ENCODE results near the gene MICAL2. TPM values are rescaled to one million over a fixed set of nuclear protein-coding genes. Genes with fewer than 3 reads are reported as not detected.

Gene MICAL2
- total and polyA plus RNA-seq, 10 of the 15 experiments (the other 5 are each of a cell fraction or from before 2014, with no cell fraction given) = 0.90 to 5.6 (median 2.4) TPM

DNA sequence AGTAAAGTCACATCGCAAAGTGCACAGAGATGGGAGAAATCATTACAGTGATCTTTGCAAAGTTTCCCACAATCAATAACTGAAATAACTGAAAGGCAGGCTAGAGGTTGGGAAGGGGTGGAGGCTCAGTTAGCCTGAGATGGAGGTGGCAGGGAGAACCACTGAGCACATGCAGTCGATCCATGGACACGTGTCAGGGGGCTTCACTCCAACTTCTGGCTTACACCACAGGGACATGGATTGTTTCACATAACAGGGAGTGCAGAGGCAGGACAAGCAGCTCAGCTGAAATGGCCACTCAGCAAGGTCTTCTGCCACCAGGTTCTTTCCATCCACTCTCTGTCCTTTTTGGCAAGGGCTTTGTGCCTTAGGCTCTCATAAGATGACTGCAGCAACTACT is 35.1 kb upstream of the MICAL2 start:
- ChIA-PET RAD21 (ENCODE audit: unreplicated experiment) (no interaction called here), CTCF (no interaction called here), POLR2A (no interaction called here), SMC1A (ENCODE audit: uncharacterized antibody, unreplicated experiment) (interaction anchor here (0.6 kb wide), 1 partner anchor 366 kb away, joined by 3 read pairs; no protein-coding TSS in a partner anchor)
- Histone ChIP-seq H3K9me3 (replicated peaks; ENCODE audit: control insufficient read depth, insufficient read depth, low read length) (no peaks in the 10 kb centered on the region), H3K27me3 (replicated peaks in 1 of 2; ENCODE audit: control insufficient read depth in 2 of 2, insufficient read depth in 2 of 2, low read length in 1 of 2) (no peaks in the 10 kb centered on the region; a peak in 2 of 4 replicates), H3K79me2 (ENCODE audit: control insufficient read depth, insufficient read depth, low read length) (no peaks in the 10 kb centered on the region), H2AFZ (ENCODE audit: control insufficient read depth, low read depth, low read length) (no peak overlapping the region), H3K9ac (ENCODE audit: control insufficient read depth, insufficient read depth, low read length) (no peak overlapping the region), H3K4me1 (ENCODE audit: control insufficient read depth, insufficient read depth, low read length) (no peaks in the 10 kb centered on the region), H3K4me2 (ENCODE audit: control insufficient read depth, insufficient read depth) (no peak overlapping the region), H3K36me3 (ENCODE audit: control insufficient read depth in 2 of 2, insufficient read depth in 2 of 2, low read length in 1 of 2) (no peaks in the 10 kb centered on the region), H3K4me3 (no peak overlapping the region), H4K20me1 (ENCODE audit: control insufficient read depth, insufficient read depth) (no peaks in the 10 kb centered on the region), H3K27ac (ENCODE audit: control insufficient read depth, insufficient read depth) (no peak overlapping the region)
- no peak for FAIRE-seq
- TF ChIP-seq MYC (IDR thresholded peaks at IDR 0.05; ENCODE audit: insufficient read depth, insufficient read length, insufficient replicate concordance, low read length, severe bottlenecking) = no peak
- no peak for TF ChIP-seq BHLHE40 (IDR thresholded peaks at IDR 0.05; ENCODE audit: borderline replicate concordance in 1 of 2, low read depth in 2 of 2, low read length in 1 of 2)
- no peak for TF ChIP-seq SPI1 (IDR thresholded peaks at IDR 0.05; ENCODE audit: borderline replicate concordance, insufficient read depth, low read depth, low read length)
- no peak for ATAC-seq
- WGBS (ENCODE audit: insufficient coverage, insufficient replicate concordance, low lambda C conversion rate, missing lambda C conversion rate) = 29% methylated on average over 3 of the region's 3 CpGs
- no TSS peak for BruUV-seq (replicated peaks)
- intact Hi-C loops (cut with micrococcal nuclease; ENCODE audit: unreplicated experiment) (no loop called here), in situ Hi-C loops (cut with MboI) (no loop called here)
- DNase-seq (ENCODE audit: low read depth, low spot score) = no peak

DNA sequence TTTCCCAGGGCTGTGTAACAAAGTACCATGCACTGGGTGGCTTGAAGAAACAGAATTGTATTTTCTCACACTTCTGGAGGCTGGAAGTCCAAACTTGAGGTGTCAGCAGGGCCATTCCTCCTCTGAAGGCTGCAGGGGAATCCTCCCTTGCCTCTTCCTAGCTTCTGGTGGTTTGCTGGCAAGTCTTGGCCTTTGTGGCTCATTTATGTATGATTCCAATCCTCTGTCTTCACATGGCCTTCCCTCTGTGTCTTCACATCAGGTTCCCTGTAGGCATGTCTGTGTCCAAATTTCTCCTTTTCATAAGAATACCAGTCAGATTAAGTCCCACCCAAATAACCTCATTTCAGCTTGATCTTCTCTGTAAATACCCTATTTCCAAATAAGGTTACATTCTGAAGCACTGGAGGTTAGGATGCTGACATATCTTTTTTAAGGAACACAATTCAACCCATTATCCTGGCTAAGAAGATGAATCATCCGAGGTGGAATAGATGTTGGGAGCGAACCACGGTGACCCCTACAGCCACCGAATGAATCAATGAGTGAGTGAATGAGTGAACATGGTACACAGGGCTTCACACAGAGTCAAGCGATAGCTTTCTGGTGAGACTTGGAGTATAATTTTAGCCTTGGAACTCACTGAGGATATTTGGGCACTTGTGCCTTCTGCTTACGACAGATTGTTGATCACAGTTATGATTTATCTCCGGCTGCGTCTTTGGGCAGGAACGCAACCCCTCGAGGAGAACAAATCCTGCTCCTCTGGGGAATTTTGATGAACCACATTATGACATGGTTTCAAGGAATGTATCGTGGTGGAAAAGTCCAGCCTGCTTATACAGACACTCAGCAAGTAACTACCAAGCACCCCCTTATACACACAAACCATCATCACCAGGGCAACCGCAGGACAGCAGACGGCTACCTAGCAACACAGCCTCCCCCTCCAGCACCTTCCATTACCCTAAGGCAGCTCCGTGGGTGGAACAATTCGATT is 34.3 kb upstream of the MICAL2 start:
- POLR2A ChIA-PET = no interaction called here
- Histone ChIP-seq H3K27me3 (replicated peaks in 1 of 2; ENCODE audit: control insufficient read depth in 2 of 2, insufficient read depth in 2 of 2, low read length in 1 of 2) (no peaks in the 10 kb centered on the region; a peak in 1 of 4 replicates), H3K4me3 (no peak overlapping the region), H2AFZ (ENCODE audit: control insufficient read depth, low read depth, low read length) (no peak overlapping the region), H3K4me2 (ENCODE audit: control insufficient read depth, insufficient read depth) (no peak overlapping the region), H3K4me1 (ENCODE audit: control insufficient read depth, insufficient read depth, low read length) (no peaks in the 10 kb centered on the region), H4K20me1 (ENCODE audit: control insufficient read depth, insufficient read depth) (no peaks in the 10 kb centered on the region), H3K36me3 (ENCODE audit: control insufficient read depth in 2 of 2, insufficient read depth in 2 of 2, low read length in 1 of 2) (no peaks in the 10 kb centered on the region), H3K9me3 (replicated peaks; ENCODE audit: control insufficient read depth, insufficient read depth, low read length) (no peaks in the 10 kb centered on the region), H3K9ac (ENCODE audit: control insufficient read depth, insufficient read depth, low read length) (no peak overlapping the region), H3K79me2 (ENCODE audit: control insufficient read depth, insufficient read depth, low read length) (no peaks in the 10 kb centered on the region), H3K27ac (ENCODE audit: control insufficient read depth, insufficient read depth) (no peak overlapping the region)
- ATAC-seq (no peak), DNase-seq (ENCODE audit: low read depth, low spot score) (no peak), FAIRE-seq (no peak)
- no TSS peak for BruUV-seq (replicated peaks)
- SMC1A ChIA-PET (ENCODE audit: uncharacterized antibody, unreplicated experiment) = no interaction called here
- 52% methylated on average over 15 of the region's 15 CpGs for WGBS (ENCODE audit: insufficient coverage, insufficient replicate concordance, low lambda C conversion rate, missing lambda C conversion rate)
- in situ Hi-C loops (cut with MboI) = no loop called here
- intact Hi-C loops (cut with micrococcal nuclease; ENCODE audit: unreplicated experiment) = no loop called here
- RAD21 ChIA-PET (ENCODE audit: unreplicated experiment) = no interaction called here
- CTCF ChIA-PET = no interaction called here
- TF ChIP-seq JUND (IDR thresholded peaks at IDR 0.05; ENCODE audit: low read depth, low read length) (no peak), HDAC2 (IDR thresholded peaks at IDR 0.05) (no peak), NR2C2 (IDR thresholded peaks at IDR 0.05; ENCODE audit: borderline replicate concordance, control insufficient read depth, insufficient read length, low read depth) (no peak), BRCA1 (IDR thresholded peaks at IDR 0.05; ENCODE audit: low read depth, low read length) (no peak), BCL11A (IDR thresholded peaks at IDR 0.05; ENCODE audit: low read depth, low read length) (no peak), RB1 (IDR thresholded peaks at IDR 0.05; ENCODE audit: borderline replicate concordance) (no peak), DPF2 (IDR thresholded peaks at IDR 0.05) (no peak), NFIC (IDR thresholded peaks at IDR 0.05; ENCODE audit: low read depth, low read length) (no peak)
- TF ChIP-seq, protein P1, sequence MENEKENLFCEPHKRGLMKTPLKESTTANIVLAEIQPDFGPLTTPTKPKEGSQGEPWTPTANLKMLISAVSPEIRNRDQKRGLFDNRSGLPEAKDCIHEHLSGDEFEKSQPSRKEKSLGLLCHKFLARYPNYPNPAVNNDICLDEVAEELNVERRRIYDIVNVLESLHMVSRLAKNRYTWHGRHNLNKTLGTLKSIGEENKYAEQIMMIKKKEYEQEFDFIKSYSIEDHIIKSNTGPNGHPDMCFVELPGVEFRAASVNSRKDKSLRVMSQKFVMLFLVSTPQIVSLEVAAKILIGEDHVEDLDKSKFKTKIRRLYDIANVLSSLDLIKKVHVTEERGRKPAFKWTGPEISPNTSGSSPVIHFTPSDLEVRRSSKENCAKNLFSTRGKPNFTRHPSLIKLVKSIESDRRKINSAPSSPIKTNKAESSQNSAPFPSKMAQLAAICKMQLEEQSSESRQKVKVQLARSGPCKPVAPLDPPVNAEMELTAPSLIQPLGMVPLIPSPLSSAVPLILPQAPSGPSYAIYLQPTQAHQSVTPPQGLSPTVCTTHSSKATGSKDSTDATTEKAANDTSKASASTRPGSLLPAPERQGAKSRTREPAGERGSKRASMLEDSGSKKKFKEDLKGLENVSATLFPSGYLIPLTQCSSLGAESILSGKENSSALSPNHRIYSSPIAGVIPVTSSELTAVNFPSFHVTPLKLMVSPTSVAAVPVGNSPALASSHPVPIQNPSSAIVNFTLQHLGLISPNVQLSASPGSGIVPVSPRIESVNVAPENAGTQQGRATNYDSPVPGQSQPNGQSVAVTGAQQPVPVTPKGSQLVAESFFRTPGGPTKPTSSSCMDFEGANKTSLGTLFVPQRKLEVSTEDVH (IDR thresholded peaks at IDR 0.05; ENCODE audit: low read depth, partially characterized antibody) = no peak
